Inflammatory macrophage (primary cell): ENCODE measurements around the gene PPP1R26.

ENCODE experiments used
- DNase-seq, 2 donors: peaks; one replicate each; pipeline ENCODE4 v3.0.0-alpha.2; 2020 to 2022

The PPP1R26 gene

GRCh38 chr9:135461936-135462335 is 17.6 kb upstream of the PPP1R26 start:
- DNase-seq: no peak

- DNase-seq: no peak
Measured at GRCh38 chr9:135463140-135463539, 16.4 kb upstream of the PPP1R26 start.

GRCh38 chr9:135464181-135464580 is 15.4 kb upstream of the PPP1R26 start:
- DNase-seq: no peak

GRCh38 chr9:135468854-135469521 is 10.6 kb upstream of the PPP1R26 start:
- DNase-seq: peak; percentile 8 to 39

- DNase-seq: no peak
Measured at GRCh38 chr9:135471791-135472640, 7.6 kb upstream of the PPP1R26 start.

- no peak for DNase-seq
Measured at GRCh38 chr9:135473972-135474543, 5.5 kb upstream of the PPP1R26 start.

GRCh38 chr9:135474915-135475314 is 4.7 kb upstream of the PPP1R26 start:
- DNase-seq: peak; percentile 11 to 22

GRCh38 chr9:135476561-135477355 is 2.8 kb upstream of the PPP1R26 start:
- DNase-seq: no peak

- no peak for DNase-seq
Measured at GRCh38 chr9:135478191-135478590, 1.4 kb upstream of the PPP1R26 start.

GRCh38 chr9:135478829-135479468 is 633 bp upstream of the PPP1R26 start:
- peak; percentile 47 to 56 for DNase-seq

- peak; percentile 9 to 46 for DNase-seq
Measured at GRCh38 chr9:135480071-135480939, 723 bp downstream of the PPP1R26 start.

- DNase-seq: no peak
Measured at GRCh38 chr9:135480940-135481310, 1.3 kb downstream of the PPP1R26 start.

GRCh38 chr9:135482015-135482754 is 2.6 kb downstream of the PPP1R26 start:
- no peak for DNase-seq

GRCh38 chr9:135484460-135485277 is 5.1 kb downstream of the PPP1R26 start:
- DNase-seq: no peak

- DNase-seq: no peak
Measured at GRCh38 chr9:135485385-135485784, 5.8 kb downstream of the PPP1R26 start.

- no peak for DNase-seq
Measured at GRCh38 chr9:135485832-135486231, 6.2 kb downstream of the PPP1R26 start.

- DNase-seq: no peak
Measured at GRCh38 chr9:135486267-135487065, 6.9 kb downstream of the PPP1R26 start.

- DNase-seq: no peak
Measured at GRCh38 chr9:135487281-135488012, 7.9 kb downstream of the PPP1R26 start.
